GM19397 (cell line): ENCODE data around the gene LGMN.
A peak's percentile ranks its signal among the peaks of the same experiment; 100 is the strongest.
"Not testable (repeated sequence)": the region's sequence is repeated elsewhere in the genome, so short reads cannot be mapped to it uniquely, and the experiment has no call there.

Experiments
- ATAC-seq: cut with Tn5 transposase; IDR thresholded peaks from one replicate; pipeline ENCODE4 v1.9.1; 2021; ENCODE audit warnings: mild to moderate bottlenecking, moderate library complexity; ENCODE audit not compliant: unreplicated experiment

The LGMN gene

GRCh38 chr14:92702441-92702918 is 45.9 kb downstream of the LGMN start:
- no peak for ATAC-seq

- no peak for ATAC-seq
These were observed 46.6 kb downstream of the LGMN start for GRCh38 chr14:92701826-92702225.

DNA sequence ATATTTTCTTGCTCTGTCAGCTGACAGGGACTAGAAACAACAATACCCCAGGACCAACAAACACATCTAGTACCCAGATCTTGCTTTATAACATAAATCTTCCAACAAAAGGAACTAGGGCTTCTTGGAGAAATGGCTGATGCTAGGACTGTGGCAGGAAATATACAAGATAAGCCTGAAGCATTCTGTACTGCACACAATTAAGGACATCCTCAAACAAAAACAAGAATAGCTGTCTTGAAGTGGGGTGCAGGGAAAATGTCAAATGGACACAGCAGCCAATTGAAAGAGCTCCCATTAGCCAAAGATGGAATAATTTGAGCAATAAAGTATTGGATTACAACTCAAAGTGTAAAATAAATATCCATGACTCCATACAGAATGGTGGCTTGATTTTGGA is 50.0 kb downstream of the LGMN start:
- no peak for ATAC-seq

DNA sequence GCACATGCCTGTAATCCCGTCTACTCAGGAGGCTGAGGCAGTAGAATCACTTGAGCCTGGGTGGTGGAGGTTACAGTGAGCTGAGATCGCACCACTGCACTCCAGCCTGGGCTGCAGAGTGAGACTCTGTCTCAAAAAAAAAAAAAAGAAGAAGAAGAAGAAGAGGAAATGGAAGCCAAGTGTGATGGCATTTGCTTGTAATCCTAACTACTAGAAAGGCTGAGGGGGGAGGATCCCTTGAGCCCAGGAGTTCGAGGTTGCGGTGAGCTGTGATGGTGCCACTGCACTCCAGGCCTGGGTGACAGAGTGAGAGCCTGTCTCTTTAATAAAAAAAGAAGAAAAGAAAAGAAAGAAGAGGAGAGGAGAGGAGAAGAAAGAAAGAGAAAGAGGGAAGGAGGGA is 52.1 kb downstream of the LGMN start:
- no peak for ATAC-seq

- ATAC-seq, result no peak
These were observed 52.9 kb downstream of the LGMN start for GRCh38 chr14:92695562-92695961.

DNA sequence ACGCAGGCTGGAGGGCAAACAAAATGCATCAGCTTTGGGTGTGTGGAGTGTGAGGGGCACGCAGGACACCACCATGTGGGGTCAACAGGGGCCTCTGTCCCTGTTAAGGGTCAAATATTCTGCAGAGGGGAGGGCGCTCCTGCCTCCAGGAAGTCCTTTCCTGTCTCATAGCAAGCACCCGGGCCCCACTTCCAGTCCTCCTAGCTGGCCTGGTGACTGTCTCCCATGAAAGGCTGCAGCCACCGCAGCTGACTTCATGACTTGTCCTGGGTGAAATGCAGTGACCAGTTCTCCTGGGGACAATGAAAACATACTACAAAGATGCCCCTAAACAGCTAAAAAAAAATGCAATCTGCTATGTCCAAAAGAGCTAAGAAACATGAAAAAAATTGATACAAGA is 53.6 kb downstream of the LGMN start:
- ATAC-seq, result no peak

GRCh38 chr14:92693998-92694795 is 54.2 kb downstream of the LGMN start:
- ATAC-seq, result no peak

DNA sequence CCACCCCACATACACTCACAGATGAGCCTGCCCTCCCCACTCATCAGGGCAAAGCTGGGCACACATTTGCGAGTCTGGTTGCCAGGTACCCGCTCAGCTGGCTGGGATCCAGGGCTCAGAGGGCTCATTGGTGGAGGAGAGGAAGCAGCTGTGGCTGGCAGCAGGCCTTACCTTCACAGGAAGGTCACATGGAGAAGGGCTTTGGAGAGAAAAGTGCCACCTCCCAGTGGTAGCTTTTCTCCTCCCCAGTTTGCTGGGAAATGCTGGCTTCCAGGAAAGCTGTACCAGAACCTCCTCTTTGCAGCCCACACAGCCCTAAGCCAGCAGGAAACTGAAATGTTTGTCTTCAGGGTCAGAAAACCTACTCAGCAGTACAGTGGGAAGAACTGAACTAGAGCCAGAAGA is 55.6 kb downstream of the LGMN start:
- no peak for ATAC-seq

DNA sequence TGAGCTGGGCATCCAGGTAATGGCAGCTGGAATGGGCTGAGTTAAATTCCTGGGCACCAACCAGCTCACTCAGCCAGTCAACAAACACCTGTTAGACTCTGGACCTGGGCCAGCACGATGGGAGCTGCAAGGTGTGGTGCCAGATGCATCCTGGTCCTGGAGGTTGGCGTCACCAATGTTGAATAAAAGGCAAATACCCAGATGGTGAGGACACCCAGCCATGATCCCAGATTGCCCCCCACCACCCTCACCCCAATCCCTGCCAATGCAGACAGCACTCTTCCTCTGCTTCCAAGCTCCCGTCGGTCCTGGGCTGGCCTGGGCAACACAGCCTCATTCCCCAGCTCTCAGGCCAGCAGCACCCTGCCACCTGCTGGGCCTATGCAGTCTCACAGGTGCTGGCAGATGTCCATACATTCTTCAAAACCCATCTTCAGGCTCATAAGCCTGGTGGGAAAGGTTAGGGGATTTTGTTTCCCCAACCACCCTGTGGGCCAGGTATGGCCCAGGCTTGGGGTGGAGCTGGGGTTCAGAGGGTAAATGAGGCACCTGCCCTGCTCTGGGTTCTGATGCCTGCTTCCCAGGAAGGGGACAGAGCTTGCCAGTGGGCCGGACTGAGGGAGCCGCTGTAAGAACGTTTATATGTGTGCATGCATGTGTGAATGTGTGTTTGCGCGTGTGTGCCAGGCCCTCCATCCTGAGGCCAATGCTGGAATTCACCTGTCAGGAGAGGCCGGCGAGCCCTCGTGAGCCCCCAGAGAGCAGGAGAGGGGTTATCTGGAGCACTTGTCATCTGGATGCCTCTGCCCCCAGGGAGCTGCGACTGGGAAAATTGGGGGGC is 58.0 kb downstream of the LGMN start:
- ATAC-seq, result no peak

DNA sequence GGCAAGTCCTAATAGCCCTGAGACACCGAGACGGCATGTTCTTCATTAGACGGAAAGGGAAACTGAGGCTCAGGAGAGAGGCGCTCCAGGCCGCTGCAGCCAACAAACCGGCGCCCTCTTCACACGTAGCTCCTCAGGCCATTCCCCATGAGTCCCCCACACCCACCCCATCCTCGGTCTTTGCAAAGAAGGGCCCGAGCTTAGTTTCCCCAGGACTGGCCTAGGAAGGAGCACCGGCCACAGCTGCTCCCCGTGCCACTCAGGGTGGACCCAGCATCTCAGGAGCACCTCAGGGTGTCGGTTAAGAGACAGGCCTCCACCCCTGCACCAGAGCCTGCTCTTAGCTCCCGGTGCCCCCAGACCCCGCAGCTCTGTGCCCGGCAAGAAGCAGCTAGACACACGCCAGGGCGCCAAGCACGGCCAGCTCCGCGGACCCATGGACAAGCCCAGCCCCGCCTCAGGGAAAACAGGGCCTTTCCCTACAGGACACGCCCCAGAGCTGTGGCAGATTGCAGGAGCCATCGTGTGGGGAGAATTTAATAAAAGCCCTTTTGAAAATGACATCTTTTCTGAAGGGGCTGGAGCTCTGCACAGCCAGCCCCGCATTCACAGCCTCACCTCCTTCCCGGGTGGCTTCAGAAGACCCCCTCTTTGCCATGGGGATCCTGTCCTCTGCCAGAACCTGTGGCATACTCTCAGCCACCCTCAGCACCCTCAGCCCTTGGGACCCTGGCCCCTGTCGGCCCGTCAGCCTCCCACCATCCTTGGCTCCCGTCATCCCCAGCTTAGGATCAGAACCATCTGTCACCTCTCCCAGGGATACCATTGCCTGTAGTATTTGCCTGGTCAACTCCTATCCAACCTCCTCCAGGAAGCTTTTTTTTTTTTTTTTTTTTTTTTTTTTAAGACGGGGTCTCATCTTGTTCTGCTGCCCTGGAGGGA is 59.7 kb downstream of the LGMN start:
- no peak for ATAC-seq

GRCh38 chr14:92687681-92688433 is 60.6 kb downstream of the LGMN start:
- ATAC-seq, result no peak

DNA sequence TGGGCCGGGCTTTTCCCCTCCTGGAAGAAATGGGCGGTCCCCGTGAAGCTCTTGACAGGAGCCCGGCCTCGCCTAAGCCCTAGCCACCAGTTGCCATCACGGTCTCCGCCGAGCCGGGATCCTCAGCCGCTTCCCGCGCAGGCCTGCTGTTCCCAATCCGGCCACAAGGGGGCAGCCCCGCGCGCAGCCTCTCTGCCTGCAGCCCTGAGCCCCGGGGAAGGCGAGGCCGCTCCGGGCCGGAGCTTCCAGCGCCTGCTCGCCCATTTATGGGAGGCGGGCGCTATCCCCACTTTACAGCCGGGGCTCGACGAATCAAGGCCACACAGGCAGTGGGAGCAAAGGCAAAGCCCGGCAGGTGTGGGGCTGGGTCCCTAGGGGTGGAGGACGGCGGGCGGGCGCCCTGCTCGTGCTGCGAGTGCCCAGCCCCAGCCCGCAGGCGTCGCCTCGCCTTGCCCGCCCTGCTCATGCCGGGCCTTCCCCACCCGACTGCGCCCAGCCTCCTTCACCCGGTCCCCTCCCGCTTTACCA is 61.5 kb downstream of the LGMN start:
- peak; percentile 62 for ATAC-seq

- ATAC-seq, result no peak
These were observed 62.0 kb downstream of the LGMN start for GRCh38 chr14:92686411-92686899.

- ATAC-seq, result no peak
These were observed 62.6 kb downstream of the LGMN start for GRCh38 chr14:92685784-92686355.

DNA sequence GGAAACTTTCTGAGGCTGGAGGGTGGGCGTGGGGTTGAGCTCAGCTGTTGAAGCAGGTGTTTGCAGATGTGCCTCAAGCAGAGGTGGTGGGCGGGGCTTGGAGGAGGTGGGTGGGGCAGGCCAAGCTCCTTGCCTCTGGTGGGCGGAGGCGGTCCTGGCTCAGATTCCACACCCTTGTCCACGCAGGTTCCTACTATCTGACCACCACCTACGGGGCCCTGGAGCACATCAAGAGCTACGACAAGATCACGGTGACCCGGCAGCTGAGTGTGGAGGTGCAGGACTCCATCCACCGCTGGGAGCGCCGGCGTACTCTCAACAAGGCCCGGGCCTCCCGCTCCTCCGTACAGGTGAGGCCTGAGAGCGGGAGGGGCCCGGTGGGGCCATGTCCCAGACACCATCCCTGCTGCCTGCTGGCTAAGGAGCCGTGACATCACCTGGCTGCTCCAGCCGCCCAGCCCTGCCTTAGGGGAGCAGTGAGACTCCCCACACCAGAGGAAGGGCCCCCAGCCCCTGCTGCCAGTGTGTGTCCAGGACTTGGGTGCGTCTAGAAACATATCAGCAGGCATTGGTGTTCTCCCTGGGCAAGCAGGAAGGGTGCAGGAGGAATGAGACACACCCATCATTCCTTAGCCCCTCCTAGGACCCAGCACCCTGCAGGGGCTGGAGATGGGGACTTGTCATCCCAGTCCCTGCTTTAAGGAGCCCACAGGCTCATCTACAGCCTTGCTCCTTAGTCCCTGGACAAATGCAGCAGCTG is 63.4 kb downstream of the LGMN start:
- ATAC-seq, result no peak

GRCh38 chr14:92683041-92683440 is 65.4 kb downstream of the LGMN start:
- no peak for ATAC-seq

- ATAC-seq, result no peak
These were observed 67.4 kb downstream of the LGMN start for GRCh38 chr14:92680781-92681650.

- not testable (repeated sequence) for ATAC-seq
These were observed 68.1 kb downstream of the LGMN start for GRCh38 chr14:92680330-92680729.
